Glutamatergic neuron (in vitro differentiated cells): ENCODE results near the gene TMEM30B. TPM values are rescaled to one million over a fixed set of nuclear protein-coding genes. Genes with fewer than 3 reads are reported as not detected.
A peak's percentile ranks its signal among the peaks of the same experiment; 100 is the strongest.

Experiments used
- DNase-seq: peaks from one replicate; pipeline ENCODE4 v3.0.0; 2022
- H3K27ac Mint-ChIP-seq: one replicate; pipeline ENCODE4 v1.8.0; 2020; ENCODE audit warnings: mild to moderate bottlenecking, mixed read lengths, inconsistent platforms; ENCODE audit not compliant: unreplicated experiment
- H3K27me3 Mint-ChIP-seq: one replicate; pipeline ENCODE4 v1.8.0; 2020; ENCODE audit warnings: mild to moderate bottlenecking, moderate library complexity, mixed read lengths, inconsistent platforms; ENCODE audit not compliant: unreplicated experiment
- H3K36me3 Mint-ChIP-seq: one replicate; pipeline ENCODE4 v1.8.0; 2020; ENCODE audit warnings: mild to moderate bottlenecking, mixed read lengths, inconsistent platforms; ENCODE audit not compliant: unreplicated experiment
- H3K4me1 Mint-ChIP-seq: one replicate; pipeline ENCODE4 v1.8.0; 2020; ENCODE audit warnings: mild to moderate bottlenecking, low read depth, mixed read lengths, inconsistent platforms; ENCODE audit not compliant: unreplicated experiment
- H3K4me3 Mint-ChIP-seq: one replicate; pipeline ENCODE4 v1.8.0; 2020; ENCODE audit warnings: mild to moderate bottlenecking, mixed read lengths, inconsistent platforms; ENCODE audit not compliant: unreplicated experiment
- H3K9me3 Mint-ChIP-seq: one replicate; pipeline ENCODE4 v1.8.0; 2020; ENCODE audit warnings: mild to moderate bottlenecking, moderate library complexity, mixed read lengths, inconsistent platforms; ENCODE audit not compliant: unreplicated experiment
- total RNA-seq: library from RNA; stranded (reverse); fragmentation: NEBNext Ultra II Directional; extraction: Animal tissue kit (Norgen Biotek cat#: 25700); gene quantifications from one replicate; pipeline ENCODE4 v1.2.1, GENCODE V29; 2021; ENCODE audit not compliant: unreplicated experiment
- TF ChIP-seq, protein P1 (sequence below): fragments of 200-600 bp; sonication (generic); IDR thresholded peaks from one replicate; pipeline ENCODE4 v1.5.0; 2021; ENCODE audit not compliant: partially characterized antibody, unreplicated experiment

Gene TMEM30B
- total RNA-seq, 1 donor from 2014 or later = not detected

DNA sequence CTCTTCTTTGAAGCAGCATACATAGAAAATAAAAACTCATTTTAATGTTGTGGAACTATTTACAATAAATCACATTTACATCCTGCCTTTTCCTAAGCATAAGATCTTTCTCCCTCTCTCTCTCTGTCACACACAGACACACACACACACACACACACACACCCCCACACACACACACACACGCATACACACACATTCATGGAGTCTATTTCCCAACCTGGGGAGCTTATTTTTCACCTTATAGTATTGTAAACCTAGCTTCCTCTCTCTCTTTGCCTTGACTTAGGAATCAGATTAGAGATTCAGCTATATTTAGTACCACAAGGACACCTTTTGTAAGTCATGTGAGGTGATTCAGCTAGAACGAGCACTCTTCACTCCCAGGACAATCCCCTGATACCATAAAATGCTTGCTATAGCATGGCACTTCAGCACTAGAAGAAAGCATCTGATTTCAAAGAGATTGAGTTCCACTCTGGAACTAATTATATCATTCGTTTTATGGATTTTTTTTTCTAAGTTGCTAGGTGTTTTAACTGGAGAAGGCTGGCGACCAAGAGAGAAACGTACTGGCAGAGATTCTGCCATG lies 23.6 kb downstream of the TMEM30B start:
- Mint-ChIP-seq H3K36me3 (no peaks in the 10 kb centered on the region), H3K9me3 (peaks cover 3% of the 10 kb centered on the region), H3K27me3 (no peaks in the 10 kb centered on the region), H3K4me3 (peak overlapping the region; percentile 30), H3K4me1 (peaks cover 42% of the 10 kb centered on the region), H3K27ac (peak overlapping the region; percentile 53)
- TF ChIP-seq, protein P1, sequence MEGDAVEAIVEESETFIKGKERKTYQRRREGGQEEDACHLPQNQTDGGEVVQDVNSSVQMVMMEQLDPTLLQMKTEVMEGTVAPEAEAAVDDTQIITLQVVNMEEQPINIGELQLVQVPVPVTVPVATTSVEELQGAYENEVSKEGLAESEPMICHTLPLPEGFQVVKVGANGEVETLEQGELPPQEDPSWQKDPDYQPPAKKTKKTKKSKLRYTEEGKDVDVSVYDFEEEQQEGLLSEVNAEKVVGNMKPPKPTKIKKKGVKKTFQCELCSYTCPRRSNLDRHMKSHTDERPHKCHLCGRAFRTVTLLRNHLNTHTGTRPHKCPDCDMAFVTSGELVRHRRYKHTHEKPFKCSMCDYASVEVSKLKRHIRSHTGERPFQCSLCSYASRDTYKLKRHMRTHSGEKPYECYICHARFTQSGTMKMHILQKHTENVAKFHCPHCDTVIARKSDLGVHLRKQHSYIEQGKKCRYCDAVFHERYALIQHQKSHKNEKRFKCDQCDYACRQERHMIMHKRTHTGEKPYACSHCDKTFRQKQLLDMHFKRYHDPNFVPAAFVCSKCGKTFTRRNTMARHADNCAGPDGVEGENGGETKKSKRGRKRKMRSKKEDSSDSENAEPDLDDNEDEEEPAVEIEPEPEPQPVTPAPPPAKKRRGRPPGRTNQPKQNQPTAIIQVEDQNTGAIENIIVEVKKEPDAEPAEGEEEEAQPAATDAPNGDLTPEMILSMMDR = no peak
- DNase-seq = no peak

DNA sequence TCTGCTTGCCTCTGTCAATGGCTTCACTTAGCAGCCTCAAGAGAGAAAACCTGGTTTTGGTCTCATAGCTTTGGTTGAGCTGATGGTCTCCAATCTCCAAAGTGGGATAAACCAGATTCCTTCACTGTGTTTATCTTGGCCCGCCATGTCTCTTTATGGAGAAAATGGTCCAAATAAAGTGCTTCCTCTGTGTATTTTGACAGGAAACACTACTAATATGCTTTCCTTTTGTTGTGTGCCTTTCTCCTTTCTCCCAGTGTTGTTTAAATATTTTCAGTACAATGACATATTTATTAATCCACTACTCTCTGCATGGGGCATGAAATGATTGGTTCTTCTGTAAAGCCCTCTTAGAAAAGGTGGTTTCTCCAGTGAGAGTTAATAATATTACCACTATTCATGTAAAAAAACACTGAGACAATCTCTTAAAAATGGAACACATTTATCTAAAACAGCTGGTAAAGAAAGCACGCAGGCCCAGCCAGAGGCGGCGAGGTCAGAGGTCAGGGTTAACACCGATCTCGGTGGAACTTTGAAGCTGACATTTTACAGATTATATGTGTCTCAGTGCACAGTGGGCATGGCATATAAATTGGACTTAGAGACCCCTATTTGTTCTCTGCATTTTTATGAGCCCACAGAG lies 24.2 kb downstream of the TMEM30B start:
- H3K27me3 Mint-ChIP-seq = peaks cover 2% of the 10 kb centered on the region
- H3K27ac Mint-ChIP-seq = peak overlapping the region; percentile 53
- H3K4me1 Mint-ChIP-seq = peaks cover 45% of the 10 kb centered on the region
- DNase-seq = no peak
- no peaks in the 10 kb centered on the region for H3K36me3 Mint-ChIP-seq
- H3K9me3 Mint-ChIP-seq = peaks cover 3% of the 10 kb centered on the region
- peak overlapping the region; percentile 67 for H3K4me3 Mint-ChIP-seq
- TF ChIP-seq, protein P1 = no peak

DNA sequence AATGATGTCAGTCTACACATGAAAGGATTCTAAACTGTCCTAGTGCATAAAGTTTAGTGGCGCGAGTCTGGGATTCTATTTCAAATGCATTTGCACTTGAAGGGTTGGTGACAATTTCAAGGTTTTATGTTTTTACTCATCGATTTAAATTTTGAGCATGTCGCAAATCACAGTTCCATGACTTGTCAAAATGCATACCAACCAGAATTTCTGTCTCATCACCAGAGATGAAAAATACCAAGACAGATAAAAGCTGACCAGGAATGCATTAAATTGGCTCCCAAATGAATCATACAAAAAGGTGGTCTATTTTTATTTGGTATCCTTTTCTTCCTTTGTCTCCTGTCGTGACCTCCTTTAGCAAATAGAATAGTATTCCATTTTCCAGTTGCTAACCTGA lies 25.2 kb downstream of the TMEM30B start:
- H3K27ac Mint-ChIP-seq = no peak overlapping the region
- peaks cover 45% of the 10 kb centered on the region for H3K4me1 Mint-ChIP-seq
- no peaks in the 10 kb centered on the region for H3K36me3 Mint-ChIP-seq
- no peak for DNase-seq
- peak overlapping the region; percentile 67 for H3K4me3 Mint-ChIP-seq
- TF ChIP-seq, protein P1 = no peak
- H3K9me3 Mint-ChIP-seq = peaks cover 3% of the 10 kb centered on the region
- peaks cover 2% of the 10 kb centered on the region for H3K27me3 Mint-ChIP-seq

DNA sequence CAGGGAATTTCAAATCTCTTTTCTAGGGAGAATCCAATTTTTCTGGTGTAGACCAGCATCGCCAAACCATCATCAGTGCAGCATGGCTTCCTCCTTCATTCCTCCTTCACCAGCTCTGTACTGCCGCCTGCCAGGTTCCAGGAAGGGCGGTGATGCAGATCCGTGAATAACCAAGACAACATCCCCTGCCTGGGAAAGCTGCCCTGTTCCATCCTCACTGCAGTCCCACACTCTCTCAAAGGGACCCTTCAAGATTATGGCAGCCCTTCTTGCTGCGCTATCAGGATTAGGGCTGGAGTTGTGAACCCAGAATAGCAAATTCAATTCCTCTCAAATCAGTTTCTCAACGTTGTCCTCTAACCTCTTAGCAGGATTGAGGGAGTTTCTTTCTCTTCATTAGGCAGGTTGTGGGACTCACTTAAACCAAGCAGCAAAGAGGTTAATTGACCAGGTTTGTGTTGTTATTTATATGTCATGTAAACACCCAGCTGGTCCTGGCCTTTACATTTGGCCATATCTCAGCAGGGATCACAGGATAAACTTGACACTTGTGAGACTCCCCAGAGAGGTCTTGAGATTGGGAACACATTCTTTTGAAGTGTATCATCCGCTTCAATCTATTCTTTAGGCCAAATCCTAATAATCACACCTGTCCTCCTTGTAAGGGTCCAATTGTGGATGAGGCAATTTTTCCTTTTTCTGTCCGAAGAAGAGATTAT lies 26.2 kb downstream of the TMEM30B start:
- Mint-ChIP-seq H3K27ac (no peak overlapping the region), H3K27me3 (peaks cover 2% of the 10 kb centered on the region), H3K36me3 (no peaks in the 10 kb centered on the region), H3K9me3 (peaks cover 3% of the 10 kb centered on the region), H3K4me3 (no peak overlapping the region), H3K4me1 (peaks cover 45% of the 10 kb centered on the region)
- TF ChIP-seq, protein P1 = no peak
- no peak for DNase-seq
